Heart right ventricle (tissue), 16 donors: ENCODE measurements around the gene EHD1. TPM values are rescaled to one million over a fixed set of nuclear protein-coding genes. Genes with fewer than 3 reads are reported as not detected.

Source experiments
- ATAC-seq, 8 donors: fragments of 200-7000 bp; cut with Tn5 transposase; one replicate each; pipeline ENCODE4 v1.9.1; 2020; ENCODE audit warnings: mild to moderate bottlenecking in 8 of 8, moderate library complexity in 8 of 8, moderate number of reproducible peaks in 1 of 8
- DNase-seq, 2 donors: peaks; one replicate each; pipeline ENCODE4 v3.0.0-alpha.2; 2020
- H3K27ac ChIP-seq, 10 donors: fragments of 200-600 bp; sonication (generic) in 2 of 10; one replicate each; pipeline versions ENCODE4 v1.5.0 to v1.8.0; 2020 to 2022; ENCODE audit warnings: mild to moderate bottlenecking in 3 of 10
- H3K27me3 ChIP-seq, 7 donors: fragments of 200-600 bp; one replicate each; pipeline ENCODE4 v1.8.0; 2021 to 2022; ENCODE audit warnings: mild to moderate bottlenecking in 2 of 7
- H3K36me3 ChIP-seq, 9 donors: fragments of 200-600 bp; sonication (generic) in 1 of 9; one replicate each; pipeline versions ENCODE4 v1.5.0 to v1.8.0; 2020 to 2022; ENCODE audit warnings: mild to moderate bottlenecking in 2 of 9
- H3K4me1 ChIP-seq, 9 donors: fragments of 200-600 bp; sonication (generic) in 1 of 9; one replicate each; pipeline versions ENCODE4 v1.5.0 to v1.8.0; 2020 to 2022; ENCODE audit warnings: mild to moderate bottlenecking in 4 of 9
- H3K4me3 ChIP-seq, 10 donors: fragments of 200-600 bp; sonication (generic) in 2 of 10; one replicate each; pipeline versions ENCODE4 v1.5.0 to v1.8.0; 2020 to 2022; ENCODE audit warnings: mild to moderate bottlenecking in 7 of 10, moderate library complexity in 2 of 10
- H3K9me3 ChIP-seq, 11 donors: fragments of 200-600 bp in 10 of 11; sonication (generic) in 2 of 11; one replicate each; pipeline versions ENCODE4 v1.5.0 to v1.8.0; 2013 to 2022; ENCODE audit warnings: mild to moderate bottlenecking in 2 of 11, control low read depth in 1 of 11, moderate library complexity in 1 of 11
- WGBS, 2 donors: extraction: QIAGEN DNeasy Blood & Tissue Kit; methylation state at CpG; one replicate each; pipeline ENCODE4 v1.1.7; 2013; ENCODE audit warnings: inconsistent platforms in 1 of 2; 5-methylcytosine and 5-hydroxymethylcytosine counted together
- intact Hi-C, 10 donors: fragments of 100-400 bp; cut with DNase I; formaldehyde crosslinking; loops; one replicate each; pipeline versions ENCODE4 v1.11.1 to v1.14.2; 2022
- polyA plus RNA-seq, 2 donors: library from polyadenylated mRNA; stranded (reverse); fragments of 200-250 nt; gene quantifications; one replicate each; pipeline ENCODE4 v1.2.3, GENCODE V29; 2013
- total RNA-seq, 10 donors: library from RNA; stranded (reverse); fragmentation: NEBNext Ultra II Directional in 3 of 10; extraction: Animal tissue kit (Norgen Biotek cat#: 25700) in 3 of 10; gene quantifications; one replicate each; pipeline versions ENCODE4 v1.2.1 to v1.2.4, GENCODE V29; 2021 to 2023
- TF ChIP-seq, protein P1 (sequence below), 9 donors: fragments of 200-600 bp; sonication (generic) in 2 of 9; IDR thresholded peaks; one replicate each; pipeline versions ENCODE4 v1.5.0 to v1.8.0; 2021 to 2022; ENCODE audit warnings: antibody characterized with exemption in 9 of 9, mild to moderate bottlenecking in 5 of 9, moderate library complexity in 1 of 9
- donor health status: Arrhythmogenic right ventricular cardiomyopathy.
- donor health status: ischemic (EF 13 %, LVEDD 7.1; RV severe dilation, severe dysfunction).
- donor health status: healthy with polysubstance abuse.
- donor health status: DM: no; HTN: yes; CAD: no.
- donor health status: DM: no; HTN: no; CAD: no.
- donor health status: ischemic (EF 25% LVEDD 6.9; RV normal size, moderate dysfunction).
- donor health status: ischemic (EF 25% LVEDD 5.7; RV mildly dilated, moderate dysfunction).
- donor health status: healthy.
- donor health status: DM: yes; HTN: yes; CAD: no.
- donor health status: Ischemic cardiomyopathy.
- donor health status: ischemic (EF 35%, LVEDD 5.7; RV mildly dilated, moderate dysfunction).
- donor health status: nonischemic (EF 11% LVEDD 7.7; RV severe dilation, severe dysfunction).
- donor health status: DM: yes; HTN: yes; CAD: no.
- donor health status: PGD.
- donor health status: ischemic (EF 29% LVEDD 5.4; RV normal size, mild dysfunction).
- donor health status: nonischemic (EF 23%, LVEDD 6.1; RV moderate dilation, normal function).

The EHD1 gene
- total and polyA plus RNA-seq, 12 donors, result 26.0 to 73.1 (median 41.1) TPM

DNA sequence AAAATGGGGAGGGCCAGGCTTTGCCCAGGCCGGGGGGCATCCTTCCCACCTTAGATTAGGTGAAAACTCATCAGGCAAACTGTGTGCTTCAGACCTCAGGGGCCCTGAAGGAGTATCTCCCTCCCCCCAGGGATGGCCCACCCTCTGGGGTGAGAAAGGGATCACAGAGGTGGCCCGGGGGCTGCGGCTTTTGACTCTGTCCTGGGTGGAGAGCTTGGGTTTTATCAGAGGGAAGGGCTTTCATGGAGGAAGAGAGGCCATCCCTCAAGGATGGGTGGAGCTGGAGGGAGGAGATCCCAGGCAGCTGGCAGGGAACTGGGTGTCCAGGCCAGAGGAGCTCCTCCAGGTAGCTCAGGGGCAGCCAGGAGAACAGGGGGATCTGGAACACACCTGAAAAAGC is 43.0 kb upstream of the EHD1 start:
- TF ChIP-seq, protein P1, sequence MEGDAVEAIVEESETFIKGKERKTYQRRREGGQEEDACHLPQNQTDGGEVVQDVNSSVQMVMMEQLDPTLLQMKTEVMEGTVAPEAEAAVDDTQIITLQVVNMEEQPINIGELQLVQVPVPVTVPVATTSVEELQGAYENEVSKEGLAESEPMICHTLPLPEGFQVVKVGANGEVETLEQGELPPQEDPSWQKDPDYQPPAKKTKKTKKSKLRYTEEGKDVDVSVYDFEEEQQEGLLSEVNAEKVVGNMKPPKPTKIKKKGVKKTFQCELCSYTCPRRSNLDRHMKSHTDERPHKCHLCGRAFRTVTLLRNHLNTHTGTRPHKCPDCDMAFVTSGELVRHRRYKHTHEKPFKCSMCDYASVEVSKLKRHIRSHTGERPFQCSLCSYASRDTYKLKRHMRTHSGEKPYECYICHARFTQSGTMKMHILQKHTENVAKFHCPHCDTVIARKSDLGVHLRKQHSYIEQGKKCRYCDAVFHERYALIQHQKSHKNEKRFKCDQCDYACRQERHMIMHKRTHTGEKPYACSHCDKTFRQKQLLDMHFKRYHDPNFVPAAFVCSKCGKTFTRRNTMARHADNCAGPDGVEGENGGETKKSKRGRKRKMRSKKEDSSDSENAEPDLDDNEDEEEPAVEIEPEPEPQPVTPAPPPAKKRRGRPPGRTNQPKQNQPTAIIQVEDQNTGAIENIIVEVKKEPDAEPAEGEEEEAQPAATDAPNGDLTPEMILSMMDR (IDR thresholded peaks at IDR 0.05), result no peak
- Histone ChIP-seq H3K4me3 (no peak overlapping the region), H3K36me3 (peaks cover 0 to 1% (median 0%) of the 10 kb centered on the region in 9 donors), H3K9me3 (no peaks in the 10 kb centered on the region), H3K4me1 (peaks cover 10 to 56% (median 41%) of the 10 kb centered on the region in 9 donors), H3K27ac (no peak overlapping the region), H3K27me3 (no peaks in the 10 kb centered on the region)
- DNase-seq (no peak), ATAC-seq (no peak)
- 39 to 48% methylated on average over 3 of the region's 3 CpGs for WGBS, 2 donors
- intact Hi-C loops, result loop anchor here in 4 of 10 donors (5.0 to 10.0 kb wide), 5 partner anchors 73 to 196 kb away; partner anchors contain the start of genes BATF2 (in 2 of the 4), ARL2 (in 1 of the 4), CDCA5 (in 1 of the 4) and SNX15 (in 1 of the 4)

DNA sequence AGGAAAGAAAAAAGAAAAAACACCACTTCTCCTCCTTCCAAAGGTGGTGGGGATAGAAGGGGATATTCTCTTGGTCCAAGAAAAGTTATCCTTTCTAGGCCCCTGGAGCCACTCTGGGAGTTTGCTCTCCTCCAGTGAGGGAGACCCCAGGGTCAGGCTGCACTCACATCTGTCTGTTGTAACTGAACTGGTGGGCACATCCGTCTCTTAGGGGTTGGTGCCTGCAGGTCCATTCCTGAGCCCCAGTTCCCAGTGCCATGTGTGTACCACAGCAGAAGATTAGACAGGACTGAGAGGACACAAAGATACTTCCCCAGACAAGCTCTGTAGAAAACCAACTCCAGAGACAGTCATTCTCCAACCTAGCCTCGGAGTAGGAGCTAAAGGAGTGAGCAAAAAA is 41.7 kb upstream of the EHD1 start:
- 75 to 84% methylated on average over 2 of the region's 2 CpGs for WGBS, 2 donors
- H3K27me3 ChIP-seq, result no peaks in the 10 kb centered on the region
- no peak for DNase-seq
- peaks cover 9 to 56% (median 42%) of the 10 kb centered on the region in 9 donors for H3K4me1 ChIP-seq
- no peak for ATAC-seq
- no peaks in the 10 kb centered on the region for H3K36me3 ChIP-seq
- intact Hi-C loops, result loop anchor here in 4 of 10 donors (5.0 to 10.0 kb wide), 5 partner anchors 75 to 197 kb away; partner anchors contain the start of genes BATF2 (in 2 of the 4), ARL2 (in 1 of the 4), CDCA5 (in 1 of the 4) and SNX15 (in 1 of the 4)
- H3K4me3 ChIP-seq, result no peak overlapping the region
- TF ChIP-seq, protein P1 (IDR thresholded peaks at IDR 0.05), result no peak
- H3K9me3 ChIP-seq, result no peaks in the 10 kb centered on the region
- H3K27ac ChIP-seq, result no peak overlapping the region

DNA sequence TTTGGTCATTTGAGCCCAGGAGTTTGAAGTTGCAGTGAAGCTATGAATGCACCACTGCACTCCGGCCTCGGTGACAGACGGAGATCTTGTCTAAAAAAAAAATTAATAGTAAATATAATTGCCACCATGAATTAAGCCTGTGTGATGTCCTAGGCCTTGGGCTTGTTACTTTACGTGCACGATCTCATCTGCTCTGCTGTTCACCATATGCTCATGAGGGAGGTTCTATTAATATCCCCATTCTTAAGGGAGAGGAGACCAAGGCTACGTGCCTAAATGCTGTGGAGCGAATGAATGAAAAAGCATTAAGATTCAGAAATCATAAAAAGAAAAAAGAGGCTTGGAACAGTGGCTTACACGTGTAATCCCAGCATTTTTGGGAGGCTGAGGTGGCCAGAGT is 41.2 kb upstream of the EHD1 start:
- WGBS, 2 donors, result 62 to 65% methylated on average over 8 of the region's 8 CpGs
- DNase-seq, result no peak

DNA sequence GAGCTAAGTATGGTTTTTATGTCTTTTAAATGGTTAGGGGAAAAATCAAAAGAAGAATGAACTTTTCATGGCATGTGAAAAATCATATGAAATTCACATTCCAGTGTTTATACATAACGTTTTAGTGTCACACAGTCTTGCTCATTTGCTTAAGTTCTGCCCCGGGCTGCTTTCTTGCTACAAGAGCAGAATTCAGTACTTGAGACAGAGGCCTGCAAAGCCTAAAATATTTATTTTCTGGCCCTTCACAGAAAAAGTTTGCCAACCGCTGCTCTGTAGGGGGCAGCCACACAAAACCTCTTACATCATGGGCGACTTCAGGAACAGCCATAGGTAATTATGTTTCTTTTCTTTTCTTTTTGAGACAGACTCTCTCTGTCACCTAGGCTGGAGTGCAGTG is 39.6 kb upstream of the EHD1 start:
- DNase-seq (no peak), ATAC-seq (peak in 1 of 8 donors; percentile 4)
- peak overlapping the region in 9 of 10 donors; percentile 66 to 96 (median 82) for H3K27ac ChIP-seq
- no peaks in the 10 kb centered on the region for H3K9me3 ChIP-seq
- 21 to 28% methylated on average over 4 of the region's 4 CpGs for WGBS, 2 donors
- peak overlapping the region; percentile 36 to 98 (median 78) for H3K4me3 ChIP-seq
- peaks cover 5 to 43% (median 34%) of the 10 kb centered on the region in 9 donors for H3K4me1 ChIP-seq
- TF ChIP-seq, protein P1 (IDR thresholded peaks at IDR 0.05), result peak in 5 of 9 donors; percentile 9 to 40 (median 28)
- H3K27me3 ChIP-seq, result no peaks in the 10 kb centered on the region
- H3K36me3 ChIP-seq, result peaks cover 0 to 16% (median 13%) of the 10 kb centered on the region in 9 donors
- intact Hi-C loops, result loop anchor here in 3 of 10 donors (5.0 kb wide), 2 partner anchors 79 to 94 kb away; partner anchors contain the start of genes ARL2 (in 2 of the 3) and BATF2 (in 1 of the 3)

More for the DNA sequence above, 41.2 kb upstream of the EHD1 start:
- ATAC-seq, result no peak
- intact Hi-C loops, result loop anchor here in 6 of 10 donors (5.0 to 10.0 kb wide), 6 partner anchors 75 to 198 kb away; partner anchors contain the start of genes ARL2 (in 3 of the 6), BATF2 (in 3 of the 6), CDCA5 (in 1 of the 6) and SNX15 (in 1 of the 6)
- no peak overlapping the region for H3K4me3 ChIP-seq
- peaks cover 0 to under 1% (median 0%) of the 10 kb centered on the region in 9 donors for H3K36me3 ChIP-seq
- H3K4me1 ChIP-seq, result peaks cover 9 to 55% (median 40%) of the 10 kb centered on the region in 9 donors
- TF ChIP-seq, protein P1 (IDR thresholded peaks at IDR 0.05), result no peak
- H3K27me3 ChIP-seq, result no peaks in the 10 kb centered on the region
- H3K9me3 ChIP-seq, result no peaks in the 10 kb centered on the region
- peak overlapping the region in 4 of 10 donors; percentile 11 to 31 (median 18) for H3K27ac ChIP-seq
